Measurements from ENCODE around the gene CACHD1. TPM values are rescaled to one million over a fixed set of nuclear protein-coding genes. Genes with fewer than 3 reads are reported as not detected.
A peak's percentile ranks its signal among the peaks of the same experiment; 100 is the strongest.

The CACHD1 gene
- total and polyA plus RNA-seq, 8 donors, result 2.9 to 7.1 (median 5.2) TPM

DNA sequence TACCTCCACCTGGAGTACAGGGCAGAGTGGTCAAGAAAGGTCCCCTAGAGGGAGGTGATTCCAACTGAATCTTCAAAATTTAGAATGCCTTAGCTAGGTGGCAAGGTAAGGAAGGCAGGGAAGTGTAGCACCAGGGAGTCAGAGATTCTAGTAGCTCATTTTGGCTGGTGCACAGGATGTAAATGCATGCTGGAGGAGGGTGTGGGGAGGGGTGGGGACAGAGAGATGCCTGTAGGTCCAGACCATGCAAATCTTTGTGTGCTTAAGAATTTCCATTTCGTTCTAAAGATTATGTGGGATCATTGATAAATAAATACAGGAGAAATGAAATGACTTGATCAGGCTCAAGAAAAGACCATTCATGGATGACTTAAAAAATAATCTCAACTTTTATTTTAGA lies 11.0 kb upstream of the CACHD1 start:
- DNase-seq (no peak), FAIRE-seq (no peak), ATAC-seq (no peak)
- intact Hi-C loops (cut with DNase I), result no loop called here
- Histone ChIP-seq H3K27me3 (no peaks in the 10 kb centered on the region), H3K4me1 (no peaks in the 10 kb centered on the region), H3K9me3 (no peaks in the 10 kb centered on the region), H3K27ac (no peak overlapping the region), H3K4me3 (no peak overlapping the region), H3K36me3 (no peaks in the 10 kb centered on the region)
- TF ChIP-seq, protein P1, sequence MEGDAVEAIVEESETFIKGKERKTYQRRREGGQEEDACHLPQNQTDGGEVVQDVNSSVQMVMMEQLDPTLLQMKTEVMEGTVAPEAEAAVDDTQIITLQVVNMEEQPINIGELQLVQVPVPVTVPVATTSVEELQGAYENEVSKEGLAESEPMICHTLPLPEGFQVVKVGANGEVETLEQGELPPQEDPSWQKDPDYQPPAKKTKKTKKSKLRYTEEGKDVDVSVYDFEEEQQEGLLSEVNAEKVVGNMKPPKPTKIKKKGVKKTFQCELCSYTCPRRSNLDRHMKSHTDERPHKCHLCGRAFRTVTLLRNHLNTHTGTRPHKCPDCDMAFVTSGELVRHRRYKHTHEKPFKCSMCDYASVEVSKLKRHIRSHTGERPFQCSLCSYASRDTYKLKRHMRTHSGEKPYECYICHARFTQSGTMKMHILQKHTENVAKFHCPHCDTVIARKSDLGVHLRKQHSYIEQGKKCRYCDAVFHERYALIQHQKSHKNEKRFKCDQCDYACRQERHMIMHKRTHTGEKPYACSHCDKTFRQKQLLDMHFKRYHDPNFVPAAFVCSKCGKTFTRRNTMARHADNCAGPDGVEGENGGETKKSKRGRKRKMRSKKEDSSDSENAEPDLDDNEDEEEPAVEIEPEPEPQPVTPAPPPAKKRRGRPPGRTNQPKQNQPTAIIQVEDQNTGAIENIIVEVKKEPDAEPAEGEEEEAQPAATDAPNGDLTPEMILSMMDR (IDR thresholded peaks at IDR 0.05), result no peak
- 71 to 81% methylated on average over 1 of the region's 1 CpG for WGBS, 2 donors

DNA sequence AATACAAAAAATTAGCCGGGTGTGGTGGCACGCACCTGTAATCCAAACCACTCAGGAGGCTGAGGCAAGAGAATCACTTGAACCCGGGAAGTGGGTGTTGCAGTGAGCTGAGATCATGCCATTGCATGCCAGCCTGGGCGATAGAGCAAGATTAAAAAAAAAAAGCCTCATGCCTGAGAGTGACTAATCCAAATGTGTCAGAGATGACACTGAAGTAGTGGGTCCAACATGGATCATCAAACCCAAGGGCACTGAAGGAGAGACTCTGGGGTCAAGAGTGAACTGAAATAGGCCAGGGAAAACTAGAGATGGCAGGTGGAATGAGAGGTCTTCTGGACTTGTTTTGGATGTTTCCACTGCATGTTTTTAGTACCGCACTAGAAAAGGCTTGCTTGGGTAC lies 10.2 kb upstream of the CACHD1 start:
- Histone ChIP-seq H3K4me1 (no peaks in the 10 kb centered on the region), H3K27me3 (no peaks in the 10 kb centered on the region), H3K4me3 (no peak overlapping the region), H3K36me3 (no peaks in the 10 kb centered on the region), H3K27ac (no peak overlapping the region), H3K9me3 (no peaks in the 10 kb centered on the region)
- no peak for FAIRE-seq
- no peak for ATAC-seq
- TF ChIP-seq, protein P1 (IDR thresholded peaks at IDR 0.05), result no peak
- intact Hi-C loops (cut with DNase I), result no loop called here
- WGBS, 2 donors, result 90 to 94% methylated on average over 5 of the region's 5 CpGs
- no peak for DNase-seq

DNA sequence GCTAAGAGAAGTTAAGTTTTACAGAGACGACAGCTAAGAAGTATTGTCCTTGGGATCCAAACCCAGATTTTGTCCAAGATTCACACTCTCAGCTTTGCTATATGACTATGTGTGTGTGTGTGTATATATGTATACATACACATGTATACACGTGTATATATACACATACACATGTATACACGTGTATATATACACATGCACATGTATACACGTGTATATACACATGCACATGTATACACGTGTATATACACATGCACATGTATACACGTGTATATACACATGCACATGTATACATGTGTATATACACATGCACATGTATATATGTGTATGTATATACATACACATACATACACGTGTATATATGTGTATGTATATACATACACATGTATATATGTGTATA lies 3.9 kb upstream of the CACHD1 start:
- WGBS, 2 donors, result 70 to 78% methylated on average over 7 of the region's 7 CpGs
- H3K36me3 ChIP-seq, result no peaks in the 10 kb centered on the region
- H3K27ac ChIP-seq, result no peak overlapping the region
- DNase-seq (no peak), ATAC-seq (no peak), FAIRE-seq (no peak)
- H3K27me3 ChIP-seq, result no peaks in the 10 kb centered on the region
- H3K4me3 ChIP-seq, result no peak overlapping the region
- no peaks in the 10 kb centered on the region for H3K9me3 ChIP-seq
- peaks cover 0 to 5% (median 0%) of the 10 kb centered on the region in 3 donors for H3K4me1 ChIP-seq
- TF ChIP-seq, protein P1 (IDR thresholded peaks at IDR 0.05), result no peak
- intact Hi-C loops (cut with DNase I), result no loop called here

DNA sequence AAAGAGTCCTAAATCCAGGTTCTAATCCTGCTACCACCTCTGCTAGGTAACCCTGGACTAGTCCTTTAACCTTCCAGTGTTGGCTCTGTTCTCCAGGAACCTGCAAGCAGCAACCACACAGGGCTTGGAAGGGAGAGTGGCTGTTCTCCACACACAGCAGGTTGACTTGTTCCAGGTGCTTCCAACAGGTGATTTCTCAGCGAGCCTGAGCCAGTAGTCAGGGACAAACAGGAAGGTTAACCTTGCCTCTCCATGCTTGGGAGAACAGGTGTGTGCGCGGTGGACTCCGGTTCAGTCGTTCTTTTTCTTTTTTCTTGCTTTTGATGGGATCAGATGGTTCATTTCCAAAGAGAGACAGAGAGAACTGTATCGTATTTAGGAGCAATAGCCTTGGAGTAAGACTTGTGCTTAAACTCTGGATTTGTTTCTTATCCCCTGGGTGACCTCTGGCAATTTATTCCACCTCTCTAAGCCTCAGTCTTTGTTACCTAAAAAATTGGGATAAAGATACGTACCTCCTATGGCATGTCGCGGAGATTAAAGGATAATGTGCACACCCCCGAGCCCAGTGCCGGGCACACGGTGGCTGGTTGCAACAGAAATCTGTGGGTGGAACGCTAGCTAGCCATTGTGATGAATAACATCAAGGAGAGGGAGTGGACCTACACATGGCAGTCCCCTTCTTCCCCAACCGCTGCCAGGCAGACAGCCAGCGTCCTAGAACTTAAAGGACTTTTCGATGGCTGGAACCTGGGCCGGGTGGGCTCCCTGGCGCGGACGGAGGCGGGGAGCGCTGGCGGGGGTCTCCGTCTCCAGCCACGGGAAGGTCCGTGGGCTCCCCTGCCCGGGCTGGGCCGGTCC lies 583 bp upstream of the CACHD1 start:
- peaks cover 0 to 11% (median 2%) of the 10 kb centered on the region in 3 donors for H3K4me1 ChIP-seq
- peak; percentile 63 to 92 (median 86) for DNase-seq
- no peaks in the 10 kb centered on the region for H3K36me3 ChIP-seq
- H3K27ac ChIP-seq, result peak overlapping the region; percentile 76 to 90 (median 79)
- intact Hi-C loops (cut with DNase I), result no loop called here
- 2 to 3% methylated on average over 28 of the region's 28 CpGs for WGBS, 2 donors
- peak; percentile 83 to 89 (median 88) for ATAC-seq
- H3K27me3 ChIP-seq, result no peaks in the 10 kb centered on the region
- no peaks in the 10 kb centered on the region for H3K9me3 ChIP-seq
- peak overlapping the region; percentile 37 to 80 (median 79) for H3K4me3 ChIP-seq
- TF ChIP-seq, protein P1 (IDR thresholded peaks at IDR 0.05), result no peak
- FAIRE-seq, result no peak
